ENCODE measurements around the gene NUP54. TPM values are rescaled to one million over a fixed set of nuclear protein-coding genes. Genes with fewer than 3 reads are reported as not detected.
A peak's percentile ranks its signal among the peaks of the same experiment; 100 is the strongest.

NUP54 gene
- total RNA-seq, 1 donor from 2014 or later = 20.2 TPM

DNA sequence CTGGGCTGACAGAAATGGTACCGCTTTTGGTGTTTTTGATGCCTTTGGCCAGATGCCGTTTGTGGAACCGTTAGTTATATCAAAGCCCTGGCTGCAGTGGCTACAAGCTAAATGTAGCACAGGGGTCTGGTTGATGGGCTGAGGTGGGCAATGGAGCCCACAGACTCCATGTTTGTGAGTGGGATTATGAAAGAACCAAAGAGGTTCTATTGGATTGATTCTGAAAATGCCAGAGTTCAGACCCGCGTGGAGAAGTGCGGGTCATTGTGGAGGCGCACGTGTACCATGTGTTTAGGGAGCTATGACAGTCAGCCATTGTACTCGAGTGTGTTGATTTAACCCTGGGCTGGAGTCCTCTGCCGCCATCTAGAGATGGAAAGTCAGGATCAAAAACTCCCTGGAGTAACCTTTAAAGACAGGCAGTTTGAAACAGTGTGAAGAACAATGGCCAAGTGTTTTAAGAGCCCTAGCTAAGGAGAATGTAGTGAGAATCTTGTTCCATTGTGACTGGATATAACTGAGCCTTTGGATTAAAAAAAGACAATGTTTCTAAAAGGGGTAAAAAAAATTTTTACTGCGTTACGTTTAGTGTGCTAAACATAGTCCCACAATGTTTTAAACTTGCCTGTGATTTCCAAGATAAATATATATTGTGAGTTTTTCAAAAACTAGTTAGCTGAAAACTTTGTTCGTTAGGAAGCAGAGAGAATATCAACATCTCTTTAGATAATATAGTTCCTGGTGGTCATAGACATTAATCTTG is 61.0 kb downstream of the NUP54 start:
- TF ChIP-seq, protein P1, sequence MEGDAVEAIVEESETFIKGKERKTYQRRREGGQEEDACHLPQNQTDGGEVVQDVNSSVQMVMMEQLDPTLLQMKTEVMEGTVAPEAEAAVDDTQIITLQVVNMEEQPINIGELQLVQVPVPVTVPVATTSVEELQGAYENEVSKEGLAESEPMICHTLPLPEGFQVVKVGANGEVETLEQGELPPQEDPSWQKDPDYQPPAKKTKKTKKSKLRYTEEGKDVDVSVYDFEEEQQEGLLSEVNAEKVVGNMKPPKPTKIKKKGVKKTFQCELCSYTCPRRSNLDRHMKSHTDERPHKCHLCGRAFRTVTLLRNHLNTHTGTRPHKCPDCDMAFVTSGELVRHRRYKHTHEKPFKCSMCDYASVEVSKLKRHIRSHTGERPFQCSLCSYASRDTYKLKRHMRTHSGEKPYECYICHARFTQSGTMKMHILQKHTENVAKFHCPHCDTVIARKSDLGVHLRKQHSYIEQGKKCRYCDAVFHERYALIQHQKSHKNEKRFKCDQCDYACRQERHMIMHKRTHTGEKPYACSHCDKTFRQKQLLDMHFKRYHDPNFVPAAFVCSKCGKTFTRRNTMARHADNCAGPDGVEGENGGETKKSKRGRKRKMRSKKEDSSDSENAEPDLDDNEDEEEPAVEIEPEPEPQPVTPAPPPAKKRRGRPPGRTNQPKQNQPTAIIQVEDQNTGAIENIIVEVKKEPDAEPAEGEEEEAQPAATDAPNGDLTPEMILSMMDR (IDR thresholded peaks at IDR 0.05) = peak in 2 of 3 experiments; percentile 33 to 42
- H3K27ac ChIP-seq = no peak overlapping the region
- H3K4me1 ChIP-seq = no peaks in the 10 kb centered on the region
- peak in 1 of 2 donors; percentile 64 for DNase-seq (ENCODE audit: low spot score in 2 of 2)
- H3K9me3 ChIP-seq = no peaks in the 10 kb centered on the region
- no peaks in the 10 kb centered on the region for H3K36me3 ChIP-seq
- H3K27me3 ChIP-seq = no peaks in the 10 kb centered on the region
- intact Hi-C loops (cut with DNase I) = no loop called here
- H3K4me3 ChIP-seq = peak overlapping the region; percentile 4 to 28

DNA sequence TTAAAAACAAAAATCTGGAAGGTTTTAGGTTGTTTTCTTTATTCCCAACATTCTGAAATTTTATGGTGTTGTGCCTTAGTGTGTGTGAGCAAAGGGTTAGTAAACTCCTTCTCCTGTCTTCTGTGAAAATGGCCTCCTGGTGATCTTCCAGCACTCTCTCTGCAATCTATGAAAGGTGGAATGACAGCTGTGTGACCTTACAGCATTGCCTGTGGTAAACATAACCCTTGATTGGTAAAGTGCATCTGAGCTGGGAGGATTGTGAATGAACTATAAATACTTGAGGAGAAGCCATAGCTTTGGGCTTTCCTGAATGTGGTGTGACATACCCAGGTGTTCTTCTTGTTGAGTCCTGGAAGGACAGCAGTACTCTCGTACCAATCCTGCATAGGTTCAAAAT is 63.7 kb downstream of the NUP54 start:
- Histone ChIP-seq H3K27me3 (no peaks in the 10 kb centered on the region), H3K36me3 (no peaks in the 10 kb centered on the region), H3K4me1 (no peaks in the 10 kb centered on the region), H3K4me3 (no peak overlapping the region), H3K27ac (no peak overlapping the region), H3K9me3 (no peaks in the 10 kb centered on the region)
- intact Hi-C loops (cut with DNase I) = no loop called here
- DNase-seq (ENCODE audit: low spot score in 2 of 2) = no peak
- TF ChIP-seq, protein P1 (IDR thresholded peaks at IDR 0.05) = no peak

DNA sequence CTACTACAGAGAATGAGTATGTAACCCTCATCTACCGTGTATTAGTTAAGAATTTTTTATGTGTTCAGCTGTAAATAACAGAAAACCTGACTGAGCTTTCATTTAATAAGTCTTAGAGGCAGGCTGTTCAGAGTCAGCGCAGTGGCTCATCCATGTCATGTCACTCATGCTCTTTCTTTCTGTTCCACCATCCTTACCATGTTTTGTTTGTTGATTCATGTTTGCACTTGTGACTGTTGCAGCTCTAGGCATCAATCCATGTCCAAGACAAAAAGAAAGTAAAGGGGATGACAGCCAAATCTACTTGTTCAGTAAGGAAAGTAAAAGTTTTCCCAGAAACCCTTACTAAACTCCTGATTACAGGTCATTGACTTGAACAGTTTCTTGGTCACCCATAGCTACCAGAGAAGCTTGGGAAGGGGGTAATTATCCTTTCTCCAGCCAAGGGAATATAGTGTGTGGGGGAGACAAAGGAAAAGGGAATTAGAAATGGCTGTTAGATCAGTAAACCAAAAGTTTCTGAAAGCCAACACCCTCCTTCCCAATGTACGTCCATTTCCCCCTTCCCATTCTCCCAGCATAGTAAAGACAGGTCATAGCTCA is 64.7 kb downstream of the NUP54 start:
- H3K9me3 ChIP-seq = no peaks in the 10 kb centered on the region
- no peaks in the 10 kb centered on the region for H3K4me1 ChIP-seq
- no peak overlapping the region for H3K27ac ChIP-seq
- H3K36me3 ChIP-seq = no peaks in the 10 kb centered on the region
- H3K27me3 ChIP-seq = no peaks in the 10 kb centered on the region
- no peak for DNase-seq (ENCODE audit: low spot score in 2 of 2)
- intact Hi-C loops (cut with DNase I) = no loop called here
- no peak overlapping the region for H3K4me3 ChIP-seq
- TF ChIP-seq, protein P1 (IDR thresholded peaks at IDR 0.05) = no peak

DNA sequence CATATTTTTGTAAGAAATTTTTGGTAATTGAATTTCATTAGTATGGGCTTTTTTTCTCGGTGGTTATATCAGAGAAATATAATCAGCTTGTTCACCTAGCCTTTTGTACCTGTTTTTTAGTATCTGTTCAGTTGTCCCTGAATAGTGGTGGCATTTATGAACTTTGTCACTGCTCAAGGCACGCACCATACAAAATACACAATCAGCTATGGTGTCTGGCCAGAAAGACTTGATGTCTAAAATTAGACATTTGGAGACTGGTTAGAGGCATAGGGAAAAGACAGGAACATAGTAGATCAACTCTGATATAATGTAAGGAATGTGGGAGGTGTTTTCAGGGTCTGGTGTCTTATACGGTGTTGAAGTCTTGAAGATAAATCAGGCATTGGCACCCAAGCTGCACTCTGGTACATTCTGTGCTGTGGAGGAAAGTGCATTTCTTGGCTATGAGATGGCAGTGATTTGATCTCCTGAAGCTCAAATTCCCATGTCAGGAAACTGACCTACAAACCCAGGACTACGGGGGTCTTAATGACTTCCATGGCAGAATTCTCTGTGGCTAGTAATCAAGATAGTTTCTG is 70.1 kb downstream of the NUP54 start:
- H3K4me3 ChIP-seq = no peak overlapping the region
- no peaks in the 10 kb centered on the region for H3K36me3 ChIP-seq
- no peaks in the 10 kb centered on the region for H3K27me3 ChIP-seq
- TF ChIP-seq, protein P1 (IDR thresholded peaks at IDR 0.05) = no peak
- DNase-seq (ENCODE audit: low spot score in 2 of 2) = no peak
- H3K9me3 ChIP-seq = no peaks in the 10 kb centered on the region
- intact Hi-C loops (cut with DNase I) = no loop called here
- no peak overlapping the region for H3K27ac ChIP-seq
- H3K4me1 ChIP-seq = no peaks in the 10 kb centered on the region

DNA sequence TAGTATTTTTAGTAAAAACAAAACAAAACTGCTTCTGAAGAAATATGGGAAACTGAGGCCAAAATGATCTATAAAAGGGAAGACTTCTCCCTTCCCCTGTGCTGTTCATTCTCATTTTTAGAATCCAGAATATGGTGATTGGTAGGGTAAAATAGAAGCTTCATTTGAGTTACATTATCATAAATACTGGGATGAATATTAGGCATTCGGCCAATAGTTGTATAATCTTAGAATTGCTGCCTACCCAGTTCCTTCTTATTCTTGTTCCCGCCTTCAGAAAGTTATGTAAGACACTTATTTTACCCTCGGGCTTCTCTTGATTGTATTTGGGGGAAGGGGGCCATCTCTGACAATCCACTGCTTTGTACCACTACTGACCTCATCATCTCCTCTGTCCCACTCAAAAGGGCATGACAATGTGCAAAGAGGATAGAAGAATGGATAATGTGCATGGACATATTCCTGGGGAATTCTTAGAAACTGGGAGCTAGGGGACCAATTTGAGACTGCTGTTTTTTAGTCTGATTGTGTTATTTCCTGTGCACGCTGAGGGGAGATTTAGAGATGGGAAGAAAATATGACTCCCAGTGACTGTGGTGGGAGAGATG is 73.1 kb downstream of the NUP54 start:
- TF ChIP-seq, protein P1 (IDR thresholded peaks at IDR 0.05) = no peak
- intact Hi-C loops (cut with DNase I) = no loop called here
- H3K4me3 ChIP-seq = no peak overlapping the region

More for the DNA sequence above, 73.1 kb downstream of the NUP54 start:
- Histone ChIP-seq H3K9me3 (no peaks in the 10 kb centered on the region), H3K4me1 (no peaks in the 10 kb centered on the region), H3K27me3 (no peaks in the 10 kb centered on the region), H3K36me3 (no peaks in the 10 kb centered on the region), H3K27ac (no peak overlapping the region)
- DNase-seq (ENCODE audit: low spot score in 2 of 2) = no peak

Data from ascending aorta (tissue), 2 donors.